K562 (cell line): ENCODE results near the gene DLK2. TPM values are rescaled to one million over a fixed set of nuclear protein-coding genes. Genes with fewer than 3 reads are reported as not detected.

Experiments used
- BMI1 ChIP-seq: fragments of 150-350 bp; IDR thresholded peaks from 2 replicates; pipeline ENCODE4 v1.6.1; 2014; ENCODE audit warnings: low read length
- EHMT2 ChIP-seq: fragments of 450-650 bp; IDR thresholded peaks from 2 replicates; pipeline ENCODE4 v1.6.1; 2018; ENCODE audit warnings: antibody characterized with exemption
- FUS ChIP-seq: fragments of 200-400 bp; formaldehyde crosslinking; optimal IDR thresholded peaks from 2 replicates; pipeline ENCODE3; 2017; ENCODE audit warnings: low read depth, low read length
- HNRNPK ChIP-seq: fragments of 200-400 bp; formaldehyde crosslinking; IDR thresholded peaks from one replicate; pipeline ENCODE4 v1.6.1; 2018; ENCODE audit warnings: mild to moderate bottlenecking, low read depth, low read length; ENCODE audit not compliant: poor library complexity, severe bottlenecking
- JUND ChIP-seq, 2 experiments: IDR thresholded peaks; 2 replicates in 1 of 2; 3 replicates in 1 of 2; pipeline ENCODE4 v1.6.1; 2011; ENCODE audit warnings: borderline replicate concordance in 2 of 2, low read depth in 2 of 2, low read length in 2 of 2, improper control_type of control experiment in 1 of 2, missing biosample characterization in 1 of 2, missing genetic modification characterization in 1 of 2, missing genetic modification reagents in 1 of 2
- KDM2B ChIP-seq: fragments of 250-450 bp; sonication (Bioruptor Pico); IDR thresholded peaks from 2 replicates; pipeline ENCODE4 v1.8.0; 2021; ENCODE audit warnings: mild to moderate bottlenecking, moderate library complexity
- KLF6 ChIP-seq: fragments of 250-450 bp; sonication (Bioruptor Pico); IDR thresholded peaks from 2 replicates; pipeline ENCODE4 v1.4.0; 2020; ENCODE audit warnings: mild to moderate bottlenecking, moderate library complexity, borderline replicate concordance
- PHB2 ChIP-seq: fragments of 450-650 bp; IDR thresholded peaks from 2 replicates; pipeline ENCODE4 v1.6.1; 2017; ENCODE audit warnings: low read depth
- POLR2A ChIP-seq: fragments of 450-650 bp; conservative IDR thresholded peaks from 2 replicates; pipeline ENCODE4 v1.6.1; 2016
- TCF7 ChIP-seq: sonication (generic); IDR thresholded peaks from 2 replicates; pipeline ENCODE4 v1.6.1; 2016; ENCODE audit warnings: antibody characterized with exemption, borderline replicate concordance
- TOE1 ChIP-seq, 2 experiments: fragments of 450-650 bp in 1 of 2; sonication (generic) in 1 of 2; formaldehyde crosslinking in 1 of 2; IDR thresholded peaks; 2 replicates each; pipeline versions ENCODE4 v1.7.1 to v1.8.0; 2016 to 2022; ENCODE audit warnings: borderline replicate concordance in 2 of 2, mild to moderate bottlenecking in 2 of 2, antibody characterized with exemption in 1 of 2, inconsistent platforms in 1 of 2, low read depth in 1 of 2, missing genetic modification reagents in 1 of 2, moderate library complexity in 1 of 2
- ZC3H11A ChIP-seq: IDR thresholded peaks from 2 replicates; pipeline ENCODE4 v1.6.1; 2012; ENCODE audit warnings: low read depth, low read length, improper control_type of control experiment
- ZNF3 ChIP-seq: fragments of 250-450 bp; sonication (Bioruptor Pico); IDR thresholded peaks from 2 replicates; pipeline ENCODE4 v1.5.0; 2021; ENCODE audit warnings: mild to moderate bottlenecking, moderate library complexity
- ZNF830 ChIP-seq: fragments of 250-450 bp; sonication (Bioruptor Pico); IDR thresholded peaks from 2 replicates; pipeline ENCODE4 v1.5.0; 2021; ENCODE audit warnings: mild to moderate bottlenecking
- polyA plus RNA-seq, 8 experiments: library from polyadenylated mRNA; depleted of rRNA in 4 of 8; stranded (reverse) in 5 of 8; unstranded in 3 of 8; fragments of >200 nt; fragmentation: Nextera tagmentation in 2 of 8; fragmentation: Illumina TruSeq in 1 of 8; extraction: Ambion mirVana in 2 of 8; extraction: Trizol in 1 of 8; gene quantifications; 2 replicates each; pipeline versions ENCODE4 v1.2.1 to v1.2.3, GENCODE V29; 2011 to 2014; ENCODE audit warnings: inconsistent platforms in 1 of 8, missing spikeins in 1 of 8
- total RNA-seq, 7 experiments: library from RNA; depleted of rRNA in 6 of 7; stranded (reverse); fragments of >200 nt in 6 of 7; fragmentation: Illumina TruSeq in 2 of 7; extraction: Trizol in 2 of 7; gene quantifications; 2 replicates each; pipeline versions ENCODE4 v1.2.1 to v1.2.3, GENCODE V29; 2011 to 2021; ENCODE audit warnings: low replicate concordance in 1 of 7
- TF ChIP-seq, protein P1 (sequence below): sonication (generic); formaldehyde crosslinking; IDR thresholded peaks from 2 replicates; pipeline ENCODE4 v1.5.0; 2020; ENCODE audit warnings: missing genetic modification reagents
- TF ChIP-seq, protein P2 (sequence below): sonication (generic); formaldehyde crosslinking; IDR thresholded peaks from 2 replicates; pipeline ENCODE4 v1.8.1; 2023; ENCODE audit warnings: mild to moderate bottlenecking, missing genetic modification reagents
- TF ChIP-seq, protein P3 (sequence below): fragments of 250-450 bp; sonication (Bioruptor Pico); IDR thresholded peaks from 2 replicates; pipeline ENCODE4 v1.5.0; 2021
- TF ChIP-seq, protein P4 (sequence below): fragments of 200-800 bp; sonication (Bioruptor generic); IDR thresholded peaks from 2 replicates; pipeline ENCODE4 v1.6.1; 2016; ENCODE audit warnings: missing genetic modification characterization, missing compliant biosample characterization

Gene DLK2
- total and polyA plus RNA-seq, 9 of the 15 experiments (the other 6 are each of a cell fraction or from before 2014, with no cell fraction given): 0.11 to 0.53 (median 0.29) TPM; not detected in 3

DNA sequence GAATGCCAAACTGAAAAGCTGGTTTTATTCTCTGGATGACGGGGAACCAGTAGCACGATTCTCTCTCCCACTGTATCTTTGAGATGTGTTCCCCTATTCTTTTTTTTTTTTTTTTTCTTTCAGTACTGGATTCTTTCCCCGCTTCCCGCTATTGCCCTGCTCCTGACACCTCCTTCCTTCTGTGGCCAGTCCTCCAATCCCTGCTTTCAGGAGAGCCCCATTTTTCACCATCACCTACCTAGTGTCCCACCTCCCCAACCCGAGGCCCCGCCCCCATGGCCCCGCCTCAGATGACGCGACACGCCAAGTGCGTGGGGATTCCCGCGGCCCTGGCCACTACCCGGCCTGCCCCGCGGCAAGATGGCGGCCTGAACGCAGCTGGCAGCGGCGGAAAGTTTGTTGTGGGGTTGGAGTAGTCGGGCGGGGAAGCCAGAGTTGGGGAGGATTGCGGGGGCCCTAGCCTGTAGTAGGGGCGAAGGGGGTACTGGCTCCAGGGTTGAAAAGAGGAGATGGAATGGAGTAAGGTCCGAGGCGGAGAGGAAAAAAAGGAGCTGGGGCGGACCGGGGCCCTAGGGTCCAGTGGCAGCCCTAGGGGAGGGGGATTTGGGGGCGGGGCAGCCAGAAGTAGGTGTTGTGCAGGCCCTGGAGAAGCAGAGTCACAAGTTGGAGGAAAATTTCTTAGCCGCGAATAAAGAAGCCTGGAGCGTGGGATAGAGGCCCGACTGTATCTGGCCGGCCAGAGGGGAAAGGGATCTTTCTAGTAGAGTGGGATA lies 22.1 kb upstream of the DLK2 start, which contains the start of gene TJAP1 (continued):
- TF ChIP-seq, protein P1, sequence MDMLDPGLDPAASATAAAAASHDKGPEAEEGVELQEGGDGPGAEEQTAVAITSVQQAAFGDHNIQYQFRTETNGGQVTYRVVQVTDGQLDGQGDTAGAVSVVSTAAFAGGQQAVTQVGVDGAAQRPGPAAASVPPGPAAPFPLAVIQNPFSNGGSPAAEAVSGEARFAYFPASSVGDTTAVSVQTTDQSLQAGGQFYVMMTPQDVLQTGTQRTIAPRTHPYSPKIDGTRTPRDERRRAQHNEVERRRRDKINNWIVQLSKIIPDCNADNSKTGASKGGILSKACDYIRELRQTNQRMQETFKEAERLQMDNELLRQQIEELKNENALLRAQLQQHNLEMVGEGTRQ (CRISPR knock-in tag): 0 out of 2 replicates have a peak, but pooled peaks have one; percentile 2
- no peak for TF ChIP-seq KDM2B (CRISPR knock-in tag)
- TF ChIP-seq, protein P2, sequence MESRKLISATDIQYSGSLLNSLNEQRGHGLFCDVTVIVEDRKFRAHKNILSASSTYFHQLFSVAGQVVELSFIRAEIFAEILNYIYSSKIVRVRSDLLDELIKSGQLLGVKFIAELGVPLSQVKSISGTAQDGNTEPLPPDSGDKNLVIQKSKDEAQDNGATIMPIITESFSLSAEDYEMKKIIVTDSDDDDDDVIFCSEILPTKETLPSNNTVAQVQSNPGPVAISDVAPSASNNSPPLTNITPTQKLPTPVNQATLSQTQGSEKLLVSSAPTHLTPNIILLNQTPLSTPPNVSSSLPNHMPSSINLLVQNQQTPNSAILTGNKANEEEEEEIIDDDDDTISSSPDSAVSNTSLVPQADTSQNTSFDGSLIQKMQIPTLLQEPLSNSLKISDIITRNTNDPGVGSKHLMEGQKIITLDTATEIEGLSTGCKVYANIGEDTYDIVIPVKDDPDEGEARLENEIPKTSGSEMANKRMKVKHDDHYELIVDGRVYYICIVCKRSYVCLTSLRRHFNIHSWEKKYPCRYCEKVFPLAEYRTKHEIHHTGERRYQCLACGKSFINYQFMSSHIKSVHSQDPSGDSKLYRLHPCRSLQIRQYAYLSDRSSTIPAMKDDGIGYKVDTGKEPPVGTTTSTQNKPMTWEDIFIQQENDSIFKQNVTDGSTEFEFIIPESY: no peak
- TF ChIP-seq ZNF3 (CRISPR knock-in tag): no peak
- TF ChIP-seq, protein P3, sequence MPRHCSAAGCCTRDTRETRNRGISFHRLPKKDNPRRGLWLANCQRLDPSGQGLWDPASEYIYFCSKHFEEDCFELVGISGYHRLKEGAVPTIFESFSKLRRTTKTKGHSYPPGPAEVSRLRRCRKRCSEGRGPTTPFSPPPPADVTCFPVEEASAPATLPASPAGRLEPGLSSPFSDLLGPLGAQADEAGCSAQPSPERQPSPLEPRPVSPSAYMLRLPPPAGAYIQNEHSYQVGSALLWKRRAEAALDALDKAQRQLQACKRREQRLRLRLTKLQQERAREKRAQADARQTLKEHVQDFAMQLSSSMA (CRISPR knock-in tag): no peak
- no peak for TF ChIP-seq FUS
- TF ChIP-seq ZNF830 (CRISPR knock-in tag): 0 out of 2 replicates have a peak, but pooled peaks have one; percentile 36
- TF ChIP-seq TOE1 (IDR thresholded peaks at IDR 0.05; ENCODE audit: borderline replicate concordance): peak; percentile 71; the same call in 1 of the 2 replicates
- TF ChIP-seq TOE1 (CRISPR knock-in tag; IDR thresholded peaks at IDR 0.05; ENCODE audit: borderline replicate concordance, low read depth): no peak
- peak; percentile 39 for TF ChIP-seq HNRNPK
- no peak for TF ChIP-seq PHB2
- TF ChIP-seq JUND (IDR thresholded peaks at IDR 0.05; ENCODE audit: borderline replicate concordance, low read depth, low read length): peak; percentile 67
- TF ChIP-seq JUND (tag; IDR thresholded peaks at IDR 0.05; ENCODE audit: borderline replicate concordance, low read depth, low read length): no peak; the same call in 2 of the 3 replicates
- TF ChIP-seq POLR2A: peak; percentile 95
- TF ChIP-seq EHMT2: no peak
- no peak for TF ChIP-seq ZC3H11A
- TF ChIP-seq BMI1: no peak
- TF ChIP-seq, protein P4, sequence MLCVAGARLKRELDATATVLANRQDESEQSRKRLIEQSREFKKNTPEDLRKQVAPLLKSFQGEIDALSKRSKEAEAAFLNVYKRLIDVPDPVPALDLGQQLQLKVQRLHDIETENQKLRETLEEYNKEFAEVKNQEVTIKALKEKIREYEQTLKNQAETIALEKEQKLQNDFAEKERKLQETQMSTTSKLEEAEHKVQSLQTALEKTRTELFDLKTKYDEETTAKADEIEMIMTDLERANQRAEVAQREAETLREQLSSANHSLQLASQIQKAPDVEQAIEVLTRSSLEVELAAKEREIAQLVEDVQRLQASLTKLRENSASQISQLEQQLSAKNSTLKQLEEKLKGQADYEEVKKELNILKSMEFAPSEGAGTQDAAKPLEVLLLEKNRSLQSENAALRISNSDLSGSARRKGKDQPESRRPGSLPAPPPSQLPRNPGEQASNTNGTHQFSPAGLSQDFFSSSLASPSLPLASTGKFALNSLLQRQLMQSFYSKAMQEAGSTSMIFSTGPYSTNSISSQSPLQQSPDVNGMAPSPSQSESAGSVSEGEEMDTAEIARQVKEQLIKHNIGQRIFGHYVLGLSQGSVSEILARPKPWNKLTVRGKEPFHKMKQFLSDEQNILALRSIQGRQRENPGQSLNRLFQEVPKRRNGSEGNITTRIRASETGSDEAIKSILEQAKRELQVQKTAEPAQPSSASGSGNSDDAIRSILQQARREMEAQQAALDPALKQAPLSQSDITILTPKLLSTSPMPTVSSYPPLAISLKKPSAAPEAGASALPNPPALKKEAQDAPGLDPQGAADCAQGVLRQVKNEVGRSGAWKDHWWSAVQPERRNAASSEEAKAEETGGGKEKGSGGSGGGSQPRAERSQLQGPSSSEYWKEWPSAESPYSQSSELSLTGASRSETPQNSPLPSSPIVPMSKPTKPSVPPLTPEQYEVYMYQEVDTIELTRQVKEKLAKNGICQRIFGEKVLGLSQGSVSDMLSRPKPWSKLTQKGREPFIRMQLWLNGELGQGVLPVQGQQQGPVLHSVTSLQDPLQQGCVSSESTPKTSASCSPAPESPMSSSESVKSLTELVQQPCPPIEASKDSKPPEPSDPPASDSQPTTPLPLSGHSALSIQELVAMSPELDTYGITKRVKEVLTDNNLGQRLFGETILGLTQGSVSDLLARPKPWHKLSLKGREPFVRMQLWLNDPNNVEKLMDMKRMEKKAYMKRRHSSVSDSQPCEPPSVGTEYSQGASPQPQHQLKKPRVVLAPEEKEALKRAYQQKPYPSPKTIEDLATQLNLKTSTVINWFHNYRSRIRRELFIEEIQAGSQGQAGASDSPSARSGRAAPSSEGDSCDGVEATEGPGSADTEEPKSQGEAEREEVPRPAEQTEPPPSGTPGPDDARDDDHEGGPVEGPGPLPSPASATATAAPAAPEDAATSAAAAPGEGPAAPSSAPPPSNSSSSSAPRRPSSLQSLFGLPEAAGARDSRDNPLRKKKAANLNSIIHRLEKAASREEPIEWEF: no peak
- no peak for TF ChIP-seq KLF6
- TF ChIP-seq TCF7: no peak
